Stimulated activated CD8-positive, alpha-beta memory T cell treated with anti-CD3 and anti-CD28 coated beads, Interleukin-15, amount 100 ng/mL, for 4 hours (primary cell): Measurements from ENCODE around the gene TNFSF11.
"Not testable (repeated sequence)": the region's sequence is repeated elsewhere in the genome, so short reads cannot be mapped to it uniquely, and the experiment has no call there.

Experiments
- DNase-seq, 2 donors: peaks; one replicate each; pipeline ENCODE4 v3.0.0-alpha.2; 2020; ENCODE audit warnings: low read depth in 2 of 2

The TNFSF11 gene

DNA sequence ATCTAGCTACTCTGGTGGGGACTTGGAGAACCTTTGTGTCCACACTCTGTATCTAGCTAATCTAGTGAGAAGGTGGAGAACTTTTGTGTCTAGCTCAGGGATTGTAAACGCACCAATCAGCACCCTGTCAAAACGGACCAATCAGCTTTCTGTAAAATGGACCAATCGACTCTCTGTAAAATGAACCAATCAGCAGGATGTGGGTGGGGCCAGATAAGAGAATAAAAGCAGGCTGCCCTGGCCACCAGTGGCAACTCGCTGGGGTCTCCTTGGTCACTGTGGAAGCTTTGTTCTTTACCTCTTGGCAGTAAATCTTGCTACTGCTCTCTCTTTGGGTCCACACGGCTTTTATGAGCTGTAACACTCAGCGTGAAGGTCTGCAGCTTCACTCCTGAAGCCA lies 13.6 kb upstream of the TNFSF11 start:
- not testable (repeated sequence) for DNase-seq

DNA sequence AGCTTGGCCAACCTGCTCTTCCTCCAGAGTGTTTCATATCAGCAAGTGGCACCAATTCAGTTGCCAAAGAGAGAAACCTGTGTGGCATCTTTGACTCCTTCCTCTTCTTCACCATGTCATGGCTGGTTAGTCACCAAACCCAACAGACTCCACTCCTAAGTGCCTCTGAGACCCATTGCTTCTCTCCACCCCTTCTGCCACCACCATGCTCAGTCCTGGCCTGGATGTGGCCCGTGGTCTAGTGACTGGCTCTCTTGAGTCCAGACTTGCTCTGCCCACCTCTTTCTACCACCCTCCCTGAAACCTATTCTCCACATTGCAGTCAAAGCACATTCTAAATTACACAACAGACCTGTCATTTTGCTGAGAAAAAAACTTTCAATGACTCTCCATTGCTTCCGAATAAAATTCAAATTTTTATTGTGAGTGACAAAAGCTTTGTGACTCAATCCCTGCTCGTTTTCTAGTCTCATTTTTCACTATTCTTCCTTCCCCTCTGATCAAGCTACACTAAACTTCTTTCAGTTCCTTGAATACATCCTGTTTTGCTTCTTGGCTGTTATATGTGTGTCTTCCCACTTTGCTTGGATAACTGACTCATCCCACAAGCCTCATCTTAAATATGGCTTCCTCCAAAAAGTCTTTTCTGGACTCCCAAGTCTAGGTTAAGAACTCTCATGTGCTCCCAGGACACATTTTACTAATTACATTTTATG lies 12.0 kb upstream of the TNFSF11 start:
- no peak for DNase-seq

DNA sequence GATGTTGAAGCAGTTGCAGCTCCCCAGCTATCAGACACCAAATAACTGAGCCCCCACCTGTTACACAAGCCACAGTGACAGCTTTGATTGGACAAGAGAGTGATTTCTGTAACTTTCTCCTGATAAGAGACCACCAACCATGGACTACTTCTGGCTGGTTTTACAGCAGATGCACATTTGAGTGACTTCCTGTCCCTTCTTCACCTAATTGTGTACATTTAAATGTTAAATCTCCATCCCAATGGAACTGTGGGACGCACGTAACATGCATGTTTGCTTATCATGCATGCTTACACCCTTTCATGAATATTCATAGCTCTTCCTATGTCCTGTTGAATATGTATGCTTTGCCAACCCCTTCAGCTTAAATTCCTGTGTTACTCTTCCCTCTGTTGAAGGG lies 6.0 kb upstream of the TNFSF11 start:
- no peak for DNase-seq

DNA sequence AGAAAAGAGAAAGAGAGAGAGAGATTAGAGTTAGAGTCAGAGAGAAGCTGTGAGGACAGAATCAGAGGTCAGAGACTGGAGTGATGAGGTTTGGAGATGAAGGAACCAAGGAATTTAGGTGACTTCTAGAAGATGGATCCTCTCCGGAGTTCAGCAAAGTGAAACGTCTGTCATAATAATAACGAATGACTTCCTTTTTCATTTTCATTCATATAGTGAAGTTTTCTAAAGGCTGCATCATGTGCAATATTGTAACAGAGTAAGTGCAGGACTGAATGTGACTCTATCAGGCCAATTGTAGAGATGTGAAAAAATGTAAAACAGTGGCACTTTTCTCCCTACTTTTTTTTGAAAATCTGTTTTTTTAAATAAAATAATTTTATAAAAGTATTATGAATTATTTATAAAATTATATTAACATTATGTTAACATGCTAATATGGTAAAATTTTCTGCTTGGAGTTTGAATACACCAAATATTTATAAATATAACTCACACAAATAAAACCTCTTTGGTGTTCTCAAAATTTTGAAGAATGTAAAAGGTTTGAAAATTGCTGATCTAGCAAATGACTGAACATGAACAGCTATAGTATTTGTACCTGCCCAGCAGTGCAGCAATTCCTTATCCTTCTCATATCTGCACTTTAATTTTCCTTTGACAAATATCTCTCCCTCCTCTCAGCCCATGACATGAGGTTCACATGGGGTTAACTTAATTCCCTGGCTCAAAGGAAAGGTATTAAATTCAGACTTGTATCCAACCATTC lies 4.2 kb upstream of the TNFSF11 start:
- no peak for DNase-seq

DNA sequence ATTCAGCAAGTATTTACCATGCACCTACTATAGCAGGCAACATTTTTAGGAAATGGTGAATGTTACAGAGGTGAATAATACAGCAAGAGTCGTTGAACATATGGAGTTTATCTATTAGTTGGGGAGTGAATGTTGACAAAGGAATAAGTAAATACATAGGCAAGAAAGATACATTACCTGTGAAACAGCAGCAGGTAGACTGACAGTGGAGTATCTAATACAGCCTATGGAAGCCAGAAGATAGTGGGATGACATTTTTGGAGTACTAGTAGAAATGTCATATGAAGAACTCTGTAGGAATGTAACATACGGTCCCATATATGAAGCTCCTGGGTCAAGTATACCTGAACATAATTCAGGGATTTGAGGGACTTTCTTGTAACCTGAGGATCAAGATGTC lies 2.1 kb upstream of the TNFSF11 start:
- no peak for DNase-seq

DNA sequence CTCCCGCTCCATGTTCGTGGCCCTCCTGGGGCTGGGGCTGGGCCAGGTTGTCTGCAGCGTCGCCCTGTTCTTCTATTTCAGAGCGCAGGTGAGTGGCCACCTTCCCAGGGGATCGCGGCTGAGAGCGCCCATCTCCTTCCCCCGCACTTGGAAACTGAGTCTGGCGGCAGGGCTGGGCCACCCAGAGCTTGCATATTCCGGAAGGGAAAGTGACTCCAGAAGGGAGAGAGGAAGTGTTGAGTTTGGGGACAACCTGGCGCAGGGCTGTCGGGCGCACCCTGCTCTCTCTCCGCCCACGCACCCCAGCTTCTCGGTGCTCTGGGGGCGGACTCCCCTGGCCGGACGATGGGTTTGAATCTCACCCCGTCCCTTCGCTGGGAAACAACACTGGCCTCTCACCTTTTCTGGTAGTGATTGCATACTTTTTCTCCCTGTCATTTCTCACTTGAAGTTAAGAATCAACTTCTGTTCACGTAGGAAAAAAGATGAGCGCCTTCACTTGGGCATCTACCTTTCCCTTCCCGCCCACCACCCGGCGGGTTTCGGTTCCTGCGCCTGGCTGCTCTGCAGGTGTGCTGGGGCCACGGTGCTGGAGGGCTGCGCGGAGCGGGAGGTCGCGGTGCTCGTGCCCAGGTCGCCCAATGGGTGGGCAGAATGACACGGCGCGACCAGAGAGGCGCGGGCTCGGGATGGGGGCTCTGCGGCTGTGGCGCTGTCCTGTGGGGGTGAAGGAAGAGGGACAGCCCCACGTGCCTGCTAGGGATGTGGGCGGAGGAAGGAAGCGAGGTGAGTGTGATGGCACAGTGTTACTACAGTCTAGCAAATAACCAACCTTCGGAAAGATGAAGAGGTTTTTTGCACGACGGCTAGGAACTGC lies 721 bp downstream of the TNFSF11 start:
- DNase-seq: peak; percentile 49 to 68

DNA sequence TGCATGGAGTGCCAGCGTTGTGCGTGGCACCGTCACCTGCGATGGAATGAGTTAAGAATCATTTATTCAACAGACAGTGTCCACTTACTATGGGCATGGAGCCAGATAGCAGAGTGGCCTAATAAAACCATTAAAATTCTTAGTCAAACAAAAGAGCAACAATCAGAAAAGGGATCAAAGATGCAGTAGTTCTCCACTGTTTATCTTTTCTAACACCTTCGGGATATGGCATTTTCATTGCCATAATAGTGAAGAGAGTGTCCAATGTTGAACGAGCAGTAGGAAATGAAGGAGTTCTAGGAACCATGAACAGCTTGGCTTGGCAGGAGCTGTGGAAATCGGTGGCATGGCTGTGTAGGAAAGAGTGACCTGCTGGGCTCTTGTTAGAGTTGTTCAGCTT lies 2.0 kb downstream of the TNFSF11 start:
- no peak for DNase-seq

DNA sequence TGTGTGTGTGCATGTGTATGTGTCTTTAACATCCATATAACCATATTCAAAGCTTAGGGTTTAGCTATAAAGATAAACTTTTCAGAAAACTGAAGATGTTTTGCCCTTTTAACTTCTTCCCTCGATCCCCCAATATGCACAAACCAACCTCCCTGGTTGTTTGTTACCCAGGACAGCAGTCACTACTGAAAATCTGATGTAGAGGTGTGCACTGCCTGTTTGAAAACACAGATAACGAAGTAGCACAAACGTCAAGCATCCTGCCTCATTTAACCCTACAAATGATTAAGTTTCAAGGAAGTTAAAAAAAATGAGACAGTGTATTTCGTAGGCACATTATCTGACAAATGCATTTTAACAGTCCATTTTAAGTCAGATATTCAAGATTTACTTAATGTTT lies 3.6 kb downstream of the TNFSF11 start:
- DNase-seq: no peak

DNA sequence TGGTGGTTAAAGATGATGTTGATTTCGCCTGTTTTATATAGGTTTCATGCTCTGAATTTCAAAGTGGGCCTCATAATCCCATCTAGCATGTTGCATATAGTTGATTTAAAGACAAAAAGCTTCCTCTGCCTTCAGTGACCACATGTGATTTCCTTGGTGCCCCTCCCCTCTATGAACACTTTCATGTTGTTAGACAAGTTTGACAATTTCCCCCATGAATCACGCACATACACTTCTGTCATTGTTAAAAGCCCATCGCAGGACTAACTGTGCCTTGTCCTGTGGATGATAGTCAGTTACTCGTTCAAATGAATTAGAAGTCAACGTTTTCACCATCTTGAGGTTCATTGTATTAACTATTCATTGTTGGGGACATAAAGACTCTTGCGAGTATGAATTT lies 6.7 kb downstream of the TNFSF11 start:
- DNase-seq: no peak

DNA sequence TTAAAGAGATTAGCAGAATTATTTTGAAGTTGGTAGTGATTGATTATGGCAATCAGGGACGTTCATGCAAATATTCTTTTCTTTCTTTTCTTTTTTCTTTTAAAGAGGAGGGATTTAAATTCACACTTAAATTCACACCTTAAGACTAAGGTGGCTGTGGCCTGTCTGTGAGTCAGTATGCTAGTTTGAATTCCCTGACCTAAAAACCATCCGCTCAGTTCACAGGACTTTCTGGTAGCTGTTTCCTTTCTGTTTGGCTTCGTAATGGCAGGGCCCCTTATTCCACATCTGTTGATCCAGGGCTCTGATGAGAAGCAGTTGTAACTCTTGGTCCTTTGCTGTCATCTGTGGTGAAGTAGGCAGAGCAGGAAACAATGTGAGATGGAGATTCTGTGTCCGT lies 7.5 kb downstream of the TNFSF11 start:
- no peak for DNase-seq

DNA sequence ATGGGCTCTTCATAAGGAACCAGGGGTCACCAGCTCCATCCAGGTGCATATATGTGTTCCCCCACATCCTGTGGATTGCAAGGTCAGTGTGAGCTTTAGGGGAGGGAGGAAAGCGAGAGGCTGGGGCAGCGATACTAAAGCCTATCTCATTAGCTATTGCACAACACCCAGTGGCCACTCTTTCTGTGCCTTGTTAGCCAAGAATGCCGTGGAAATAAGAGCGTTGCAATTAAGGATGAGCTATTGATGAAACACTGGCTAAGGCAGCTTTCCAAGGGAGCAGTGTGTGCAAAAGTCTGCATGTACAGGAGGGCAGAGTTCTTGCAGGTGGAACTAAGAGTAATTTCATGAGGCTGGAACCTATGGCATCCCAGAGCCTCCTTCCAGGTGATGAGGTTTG lies 17.6 kb downstream of the TNFSF11 start:
- no peak for DNase-seq

DNA sequence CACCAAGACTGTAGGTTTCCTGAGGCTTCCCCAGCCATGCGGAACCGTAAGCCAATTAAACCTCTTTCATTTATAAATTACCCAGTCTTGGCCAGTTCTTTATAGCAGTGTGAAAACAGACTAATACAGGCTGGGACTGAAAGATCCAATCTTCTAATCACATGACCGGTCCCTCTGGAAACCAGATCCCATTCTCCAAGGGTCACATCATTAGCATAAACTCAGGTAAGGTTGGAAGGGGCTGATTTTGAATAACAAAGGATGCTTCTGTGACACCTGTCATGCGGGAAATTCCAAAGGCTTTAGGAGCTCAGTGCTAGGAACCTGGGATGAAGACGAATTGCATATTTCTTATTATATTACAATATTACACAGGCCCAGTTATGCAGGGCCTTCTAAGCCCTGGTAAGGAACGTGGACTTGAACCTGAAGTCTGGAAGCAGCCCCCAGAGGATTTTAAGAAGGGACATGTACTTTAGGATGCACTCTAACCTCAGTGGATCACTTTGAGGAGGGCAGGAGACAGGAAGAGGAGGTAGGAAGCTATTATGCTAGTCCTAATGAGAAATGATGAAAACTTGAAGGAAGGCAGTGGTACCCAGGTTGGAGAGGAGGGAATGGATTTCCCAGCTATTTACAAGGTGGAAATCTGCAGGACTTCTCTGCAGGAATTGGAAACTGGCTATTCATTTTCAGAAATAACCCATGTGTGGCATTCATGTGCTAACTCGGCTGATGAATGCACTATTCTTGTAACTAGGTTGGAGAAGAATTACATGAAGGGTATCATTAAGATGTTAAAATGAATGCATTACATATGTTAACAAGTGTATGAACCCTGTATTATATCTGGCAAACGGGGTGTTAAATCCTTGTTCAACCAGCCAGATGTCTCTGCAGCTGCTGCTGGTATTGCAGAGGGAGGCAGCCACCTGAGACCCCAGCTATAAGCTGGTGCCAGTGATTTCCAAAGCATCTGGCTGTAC lies 19.3 kb downstream of the TNFSF11 start:
- DNase-seq: no peak

DNA sequence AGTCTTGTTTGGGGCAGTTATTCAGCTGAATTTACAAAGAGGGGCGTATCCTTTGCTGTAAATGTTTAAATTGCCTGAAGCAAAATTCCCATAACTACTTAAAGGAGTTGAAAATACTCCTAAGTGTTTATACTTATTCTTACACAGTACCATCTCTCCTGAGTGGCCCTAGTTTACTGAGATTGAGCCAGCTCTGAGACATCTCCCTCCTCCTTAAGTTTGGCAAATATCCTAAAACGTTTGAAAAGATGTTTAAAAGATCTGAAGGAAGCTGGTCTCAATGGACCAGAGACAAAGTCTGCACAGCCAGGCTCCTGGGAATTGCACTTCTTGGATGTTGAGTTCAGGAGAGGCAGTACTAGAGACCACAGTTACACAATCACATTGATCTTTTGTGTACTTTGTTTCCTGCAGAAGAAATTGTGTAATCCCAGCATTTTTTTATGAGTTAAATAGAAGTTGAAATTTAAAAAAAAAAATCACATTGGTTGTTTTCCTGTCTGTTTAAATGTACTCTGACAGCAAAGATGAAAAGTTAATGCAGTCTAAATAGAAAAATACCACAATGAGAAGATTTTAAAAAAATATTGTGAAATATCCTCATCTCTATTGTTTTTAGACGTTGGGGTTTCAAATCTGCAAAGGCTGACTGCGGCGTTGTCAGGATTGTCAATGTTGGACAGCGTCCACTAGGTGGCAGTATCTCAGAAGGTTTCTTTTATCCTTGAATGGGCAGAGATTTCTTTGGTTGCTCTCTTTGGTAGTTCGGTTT lies 20.7 kb downstream of the TNFSF11 start:
- DNase-seq: no peak

DNA sequence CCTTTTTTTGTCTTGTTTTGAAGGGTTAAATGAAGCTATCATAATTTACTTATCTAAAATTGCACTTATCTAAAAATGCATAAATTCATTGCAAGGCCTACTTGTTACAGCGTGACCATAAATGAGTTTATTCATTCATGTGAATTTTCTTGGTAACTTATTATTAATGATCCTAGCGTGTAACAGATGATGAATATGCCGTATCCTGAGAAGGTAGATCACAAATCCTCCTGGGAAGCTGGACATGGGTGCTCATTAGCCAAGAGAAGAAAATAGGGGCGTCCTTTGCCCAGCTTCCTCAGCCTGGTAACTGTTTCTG lies 21.3 kb downstream of the TNFSF11 start:
- DNase-seq: no peak

DNA sequence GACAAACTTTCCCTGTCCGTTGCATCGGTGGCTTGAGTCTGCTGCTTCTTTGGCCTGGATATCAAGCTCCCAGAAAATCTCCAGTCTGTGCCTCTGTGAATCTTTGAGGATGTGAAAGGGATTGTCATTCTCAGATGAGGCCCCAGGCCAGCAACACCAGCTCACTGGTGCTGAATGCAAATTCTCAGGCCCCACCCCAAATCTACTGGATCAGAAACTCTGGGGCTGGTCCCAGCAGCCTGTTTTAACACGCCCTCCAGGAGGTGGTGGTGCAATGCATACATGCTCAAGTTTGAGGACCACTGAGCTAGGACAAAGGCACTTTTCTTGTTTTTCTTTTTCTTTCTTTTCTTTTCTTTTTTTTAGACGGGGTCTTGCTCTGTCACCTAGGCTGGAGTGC lies 23.6 kb downstream of the TNFSF11 start:
- DNase-seq: no peak

DNA sequence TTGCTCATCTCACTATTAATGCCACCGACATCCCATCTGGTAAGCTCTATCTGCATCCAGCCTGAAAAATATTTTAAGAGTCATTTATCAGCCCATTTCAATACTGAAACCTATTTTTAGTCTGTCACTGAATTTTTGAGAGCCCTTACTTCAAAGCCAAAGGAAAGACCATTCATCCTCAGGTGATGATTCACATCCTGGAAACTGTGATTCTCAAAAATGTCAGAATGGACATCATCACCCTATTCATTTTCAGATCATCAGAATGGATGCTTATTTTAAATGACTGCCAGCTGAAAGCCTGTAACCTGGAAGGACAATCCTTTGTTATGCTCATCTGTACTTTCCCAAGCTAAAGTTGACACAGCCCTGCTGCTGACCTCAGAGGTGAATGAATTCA lies 27.0 kb downstream of the TNFSF11 start:
- DNase-seq: no peak

DNA sequence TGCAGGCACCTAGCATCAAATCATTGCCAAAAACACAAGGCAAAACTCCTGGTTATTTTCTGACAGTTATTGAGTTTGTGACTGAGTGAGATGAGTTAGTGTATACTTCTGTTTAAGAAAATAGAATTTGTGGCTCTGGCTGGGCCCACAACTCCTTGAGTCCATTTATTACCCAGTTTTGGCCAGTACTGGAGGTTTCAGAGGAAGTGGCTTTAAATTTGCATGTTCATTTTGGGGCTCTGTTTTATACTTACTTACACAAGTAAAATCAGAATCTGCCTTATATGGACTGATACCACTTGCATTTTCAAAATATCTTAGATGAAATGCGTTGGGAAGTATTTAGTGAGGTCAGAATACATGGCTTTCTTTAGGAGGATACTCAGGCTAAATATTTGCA lies 29.0 kb downstream of the TNFSF11 start:
- no peak for DNase-seq

DNA sequence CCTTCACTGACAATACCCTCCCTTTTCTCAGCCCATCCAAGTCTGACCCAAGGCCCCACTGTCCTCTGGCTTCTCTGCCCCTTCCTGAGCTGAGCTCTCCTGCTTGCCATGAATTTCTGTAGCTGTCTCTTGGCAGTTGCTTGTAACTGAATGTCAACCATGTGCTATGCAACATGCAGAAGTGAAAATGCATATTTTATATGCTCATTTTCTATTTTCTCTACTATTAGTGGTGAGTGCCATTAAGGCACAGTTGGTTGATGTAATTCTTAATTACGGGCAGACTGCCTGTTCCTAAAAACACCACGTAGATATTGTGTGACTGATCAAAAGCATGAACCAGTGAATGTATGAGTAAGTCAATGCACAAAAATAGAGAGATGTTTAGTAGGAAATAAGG lies 29.6 kb downstream of the TNFSF11 start:
- no peak for DNase-seq

DNA sequence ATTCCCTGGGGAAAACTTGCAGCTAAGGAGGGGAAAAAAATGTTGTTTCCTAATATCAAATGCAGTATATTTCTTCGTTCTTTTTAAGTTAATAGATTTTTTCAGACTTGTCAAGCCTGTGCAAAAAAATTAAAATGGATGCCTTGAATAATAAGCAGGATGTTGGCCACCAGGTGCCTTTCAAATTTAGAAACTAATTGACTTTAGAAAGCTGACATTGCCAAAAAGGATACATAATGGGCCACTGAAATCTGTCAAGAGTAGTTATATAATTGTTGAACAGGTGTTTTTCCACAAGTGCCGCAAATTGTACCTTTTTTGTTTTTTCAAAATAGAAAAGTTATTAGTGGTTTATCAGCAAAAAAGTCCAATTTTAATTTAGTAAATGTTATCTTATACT lies 33.6 kb downstream of the TNFSF11 start:
- no peak for DNase-seq

DNA sequence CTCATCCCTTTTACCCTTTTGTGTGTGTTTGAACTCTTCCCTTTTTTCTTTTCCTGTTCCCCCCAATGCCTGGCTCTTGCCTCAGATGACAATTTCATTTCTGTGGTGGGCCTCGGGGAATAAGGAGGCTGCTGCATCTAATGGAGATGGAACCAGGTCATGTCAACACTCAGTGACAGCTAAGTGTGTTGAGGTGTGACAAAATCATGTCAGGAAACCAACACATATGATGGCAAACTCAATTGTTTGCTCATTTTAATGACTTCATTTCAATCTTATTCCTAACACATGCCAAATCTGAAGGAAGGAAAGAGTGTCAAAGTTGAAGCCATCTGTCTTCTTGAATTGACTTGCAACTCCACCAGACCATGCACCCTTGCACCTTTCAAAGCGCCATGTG lies 36.7 kb downstream of the TNFSF11 start:
- no peak for DNase-seq
